Adipocyte (in vitro differentiated cells): ENCODE results near the gene NCBP3.
"Not testable (repeated sequence)": the region's sequence is repeated elsewhere in the genome, so short reads cannot be mapped to it uniquely, and the experiment has no call there.

Experiments used
- DNase-seq: peaks from one replicate; pipeline ENCODE4 v3.0.0-alpha.2; 2015; ENCODE audit warnings: low read depth
- H3K27me3 ChIP-seq: replicated peaks from 2 replicates; pipeline ENCODE4 v1.7.0; 2013; ENCODE audit warnings: mild to moderate bottlenecking, low read length, moderate library complexity; ENCODE audit not compliant: control insufficient read depth, insufficient read depth
- H3K36me3 ChIP-seq: 2 replicates; pipeline ENCODE4 v1.7.0; 2013; ENCODE audit warnings: low read length, mild to moderate bottlenecking, moderate library complexity; ENCODE audit not compliant: control insufficient read depth, insufficient read depth, severe bottlenecking
- H3K4me1 ChIP-seq: 2 replicates; pipeline ENCODE4 v1.7.0; 2013; ENCODE audit warnings: mild to moderate bottlenecking, low read length, moderate library complexity; ENCODE audit not compliant: control insufficient read depth, insufficient read depth
- H3K4me3 ChIP-seq: 2 replicates; pipeline ENCODE4 v1.7.0; 2013; ENCODE audit warnings: mild to moderate bottlenecking, low read length, moderate library complexity
- H3K9ac ChIP-seq: 2 replicates; pipeline ENCODE4 v1.7.0; 2013; ENCODE audit warnings: mild to moderate bottlenecking, low read length, moderate library complexity
- H3K9me3 ChIP-seq: 2 replicates; pipeline ENCODE4 v1.7.0; 2013; ENCODE audit warnings: mild to moderate bottlenecking, low read length, moderate library complexity; ENCODE audit not compliant: control insufficient read depth

NCBP3 gene

GRCh38 chr17:3795390-3796102 is 50.5 kb downstream of the NCBP3 start:
- Histone ChIP-seq H3K36me3 (no peaks in the 10 kb centered on the region), H3K4me1 (peaks cover 14% of the 10 kb centered on the region), H3K27me3 (no peaks in the 10 kb centered on the region), H3K4me3 (no peak overlapping the region), H3K9me3 (no peaks in the 10 kb centered on the region), H3K9ac (no peak overlapping the region)
- no peak for DNase-seq

- peak; percentile 16 for DNase-seq
- Histone ChIP-seq H3K27me3 (no peaks in the 10 kb centered on the region), H3K9me3 (no peaks in the 10 kb centered on the region), H3K4me3 (no peak overlapping the region), H3K9ac (no peak overlapping the region), H3K4me1 (peaks cover 14% of the 10 kb centered on the region), H3K36me3 (no peaks in the 10 kb centered on the region)
Measured at GRCh38 chr17:3794557-3795389, 51.3 kb downstream of the NCBP3 start.

GRCh38 chr17:3794152-3794551 is 51.9 kb downstream of the NCBP3 start:
- H3K4me3 ChIP-seq, DNase-seq, H3K36me3 ChIP-seq, H3K9me3 ChIP-seq, H3K9ac ChIP-seq, H3K27me3 ChIP-seq: not testable (repeated sequence)
- peaks cover 14% of the 10 kb centered on the region for H3K4me1 ChIP-seq

- not testable (repeated sequence) for H3K9me3 ChIP-seq, H3K4me3 ChIP-seq, H3K27me3 ChIP-seq, H3K9ac ChIP-seq, H3K4me1 ChIP-seq, DNase-seq, H3K36me3 ChIP-seq
Measured at GRCh38 chr17:3793258-3793657, 52.8 kb downstream of the NCBP3 start.

GRCh38 chr17:3792481-3792880 is 53.6 kb downstream of the NCBP3 start:
- H3K9ac ChIP-seq: no peak overlapping the region
- no peaks in the 10 kb centered on the region for H3K27me3 ChIP-seq
- no peaks in the 10 kb centered on the region for H3K36me3 ChIP-seq
- no peaks in the 10 kb centered on the region for H3K9me3 ChIP-seq
- peaks cover 5% of the 10 kb centered on the region for H3K4me1 ChIP-seq
- no peak for DNase-seq
- H3K4me3 ChIP-seq: no peak overlapping the region

- DNase-seq: no peak
- H3K27me3 ChIP-seq: no peaks in the 10 kb centered on the region
- H3K4me1 ChIP-seq: peaks cover 5% of the 10 kb centered on the region
- no peak overlapping the region for H3K4me3 ChIP-seq
- H3K9ac ChIP-seq: no peak overlapping the region
- no peaks in the 10 kb centered on the region for H3K36me3 ChIP-seq
- no peaks in the 10 kb centered on the region for H3K9me3 ChIP-seq
Measured at GRCh38 chr17:3788200-3788599, 57.8 kb downstream of the NCBP3 start.

GRCh38 chr17:3785323-3785722 is 60.7 kb downstream of the NCBP3 start:
- H3K9ac ChIP-seq, H3K4me1 ChIP-seq, H3K9me3 ChIP-seq, H3K4me3 ChIP-seq, H3K36me3 ChIP-seq, DNase-seq, H3K27me3 ChIP-seq: not testable (repeated sequence)

GRCh38 chr17:3782751-3783150 is 63.3 kb downstream of the NCBP3 start:
- Histone ChIP-seq H3K4me3 (no peak overlapping the region), H3K9me3 (no peaks in the 10 kb centered on the region), H3K27me3 (peaks cover 8% of the 10 kb centered on the region), H3K4me1 (no peaks in the 10 kb centered on the region), H3K36me3 (no peaks in the 10 kb centered on the region), H3K9ac (no peak overlapping the region)
- DNase-seq: no peak

- Histone ChIP-seq H3K9ac (no peak overlapping the region), H3K27me3 (peaks cover 8% of the 10 kb centered on the region), H3K9me3 (no peaks in the 10 kb centered on the region), H3K4me1 (no peaks in the 10 kb centered on the region), H3K36me3 (no peaks in the 10 kb centered on the region), H3K4me3 (no peak overlapping the region)
- DNase-seq: no peak
Measured at GRCh38 chr17:3780986-3781385, 65.1 kb downstream of the NCBP3 start.

- H3K4me3 ChIP-seq: no peak overlapping the region
- H3K9ac ChIP-seq: no peak overlapping the region
- H3K27me3 ChIP-seq: peaks cover 4% of the 10 kb centered on the region
- no peaks in the 10 kb centered on the region for H3K9me3 ChIP-seq
- no peaks in the 10 kb centered on the region for H3K4me1 ChIP-seq
- no peaks in the 10 kb centered on the region for H3K36me3 ChIP-seq
- DNase-seq: no peak
Measured at GRCh38 chr17:3777366-3778120, 68.5 kb downstream of the NCBP3 start.

GRCh38 chr17:3773966-3774365 is 72.1 kb downstream of the NCBP3 start:
- Histone ChIP-seq H3K4me1 (no peaks in the 10 kb centered on the region), H3K9me3 (no peaks in the 10 kb centered on the region), H3K36me3 (no peaks in the 10 kb centered on the region), H3K9ac (no peak overlapping the region), H3K4me3 (no peak overlapping the region), H3K27me3 (peaks cover 9% of the 10 kb centered on the region)
- no peak for DNase-seq
